GM12878 (cell line): ENCODE data around the gene REEP3. TPM values are rescaled to one million over a fixed set of nuclear protein-coding genes. Genes with fewer than 3 reads are reported as not detected.
A peak's percentile ranks its signal among the peaks of the same experiment; 100 is the strongest.

Experiments
- CEBPB ChIP-seq, 2 experiments: fragments of 150-350 bp in 1 of 2; IDR thresholded peaks; 2 replicates each; pipeline ENCODE4 v1.6.1; 2012 to 2014; ENCODE audit warnings: low read depth in 2 of 2, low read length in 2 of 2, borderline replicate concordance in 1 of 2, inconsistent platforms in 1 of 2
- CREB1 ChIP-seq: IDR thresholded peaks from 2 replicates; pipeline ENCODE4 v1.6.1; 2012; ENCODE audit warnings: low read depth, mild to moderate bottlenecking, inconsistent platforms
- EP300 ChIP-seq, 2 experiments: fragments of 150-350 bp in 1 of 2; IDR thresholded peaks; 2 replicates each; pipeline ENCODE4 v1.6.1; 2011 to 2012; ENCODE audit warnings: low read depth in 2 of 2, low read length in 2 of 2, borderline replicate concordance in 1 of 2, improper control_type of control experiment in 1 of 2, inconsistent platforms in 1 of 2; ENCODE audit not compliant: control insufficient read depth in 1 of 2
- ETV6 ChIP-seq, 2 experiments: fragments of 450-650 bp in 1 of 2; IDR thresholded peaks in 1 of 2; conservative IDR thresholded peaks in 1 of 2; 2 replicates each; pipeline ENCODE4 v1.6.1; 2014; ENCODE audit warnings: antibody characterized with exemption in 1 of 2, borderline replicate concordance in 1 of 2, low read depth in 1 of 2, mild to moderate bottlenecking in 1 of 2, moderate library complexity in 1 of 2
- IKZF2 ChIP-seq, 2 experiments: fragments of 450-650 bp; IDR thresholded peaks; 2 replicates each; pipeline ENCODE4 v1.6.1; 2017; ENCODE audit warnings: mild to moderate bottlenecking in 2 of 2, moderate library complexity in 2 of 2
- JUNB ChIP-seq: IDR thresholded peaks from 2 replicates; pipeline ENCODE4 v1.6.1; 2016; ENCODE audit warnings: antibody characterized with exemption, mild to moderate bottlenecking
- KDM1A ChIP-seq: fragments of 200-600 bp; sonication (generic); IDR thresholded peaks from 2 replicates; pipeline ENCODE4 v1.6.1; 2016; ENCODE audit warnings: borderline replicate concordance
- NFIC ChIP-seq: IDR thresholded peaks from 2 replicates; pipeline ENCODE4 v1.6.1; 2012; ENCODE audit warnings: low read depth, mild to moderate bottlenecking, inconsistent platforms, low read length, moderate library complexity
- NFYA ChIP-seq: IDR thresholded peaks from 2 replicates; pipeline ENCODE4 v1.6.1; 2011; ENCODE audit warnings: low read depth, mild to moderate bottlenecking, low read length, improper control_type of control experiment, borderline replicate concordance
- NR2C1 ChIP-seq: fragments of 450-650 bp; IDR thresholded peaks from 2 replicates; pipeline ENCODE4 v1.6.1; 2017; ENCODE audit warnings: antibody characterized with exemption, mild to moderate bottlenecking, moderate library complexity
- NR2C2 ChIP-seq: IDR thresholded peaks from 2 replicates; pipeline ENCODE4 v1.6.1; 2011; ENCODE audit warnings: borderline replicate concordance, low read depth; ENCODE audit not compliant: control insufficient read depth, insufficient read length
- NR2F1 ChIP-seq: fragments of 450-650 bp; conservative IDR thresholded peaks from 2 replicates; pipeline ENCODE4 v1.6.1; 2017; ENCODE audit warnings: mild to moderate bottlenecking
- WRNIP1 ChIP-seq: IDR thresholded peaks from 2 replicates; pipeline ENCODE4 v1.6.1; 2011; ENCODE audit warnings: low read depth, low read length, improper control_type of control experiment, borderline replicate concordance
- ZBED1 ChIP-seq: IDR thresholded peaks from 2 replicates; pipeline ENCODE4 v1.6.1; 2016; ENCODE audit warnings: borderline replicate concordance
- ZNF24 ChIP-seq: fragments of 450-650 bp; IDR thresholded peaks from 2 replicates; pipeline ENCODE4 v1.6.1; 2017; ENCODE audit warnings: antibody characterized with exemption, mild to moderate bottlenecking
- ZSCAN29 ChIP-seq: fragments of 450-650 bp; IDR thresholded peaks from 2 replicates; pipeline ENCODE4 v1.6.1; 2017; ENCODE audit warnings: mild to moderate bottlenecking, moderate library complexity
- polyA plus RNA-seq, 11 experiments: library from polyadenylated mRNA; depleted of rRNA in 4 of 11; unstranded in 6 of 11; stranded (reverse) in 5 of 11; fragments of >200 nt; fragmentation: Nextera tagmentation in 4 of 11; fragmentation: Illumina TruSeq in 1 of 11; extraction: Ambion mirVana in 4 of 11; extraction: Trizol in 1 of 11; gene quantifications; 1 replicate in 1 of 11; 2 replicates in 10 of 11; pipeline versions ENCODE4 v1.2.1 to v1.2.3, GENCODE V29; 2011 to 2016; ENCODE audit warnings: inconsistent platforms in 2 of 11, missing spikeins in 2 of 11, low read depth in 1 of 11
- total RNA-seq, 4 experiments: library from RNA; depleted of rRNA in 3 of 4; stranded (reverse); fragments of >200 nt in 3 of 4; fragmentation: Illumina TruSeq in 1 of 4; extraction: Trizol in 1 of 4; gene quantifications; 2 replicates each; pipeline versions ENCODE4 v1.2.1 to v1.2.3, GENCODE V29; 2013 to 2021
- TF ChIP-seq, protein P1 (sequence below): IDR thresholded peaks from 2 replicates; pipeline ENCODE4 v1.6.1; 2011; ENCODE audit warnings: borderline replicate concordance, low read depth, mild to moderate bottlenecking, moderate library complexity, low read length; ENCODE audit not compliant: insufficient read depth, poor library complexity, severe bottlenecking
- TF ChIP-seq, protein P2 (sequence below): fragments of 450-650 bp; conservative IDR thresholded peaks from 2 replicates; pipeline ENCODE4 v1.6.1; 2017; ENCODE audit warnings: mild to moderate bottlenecking, moderate library complexity
- TF ChIP-seq, protein P3 (sequence below): fragments of 450-650 bp; IDR thresholded peaks from 2 replicates; pipeline ENCODE4 v1.6.1; 2018; ENCODE audit warnings: borderline replicate concordance, mild to moderate bottlenecking; ENCODE audit not compliant: partially characterized antibody

Gene REEP3
- total and polyA plus RNA-seq, 10 of the 15 experiments (the other 5 are each of a cell fraction or from before 2014, with no cell fraction given): 4.9 to 25.9 (median 16.2) TPM

DNA sequence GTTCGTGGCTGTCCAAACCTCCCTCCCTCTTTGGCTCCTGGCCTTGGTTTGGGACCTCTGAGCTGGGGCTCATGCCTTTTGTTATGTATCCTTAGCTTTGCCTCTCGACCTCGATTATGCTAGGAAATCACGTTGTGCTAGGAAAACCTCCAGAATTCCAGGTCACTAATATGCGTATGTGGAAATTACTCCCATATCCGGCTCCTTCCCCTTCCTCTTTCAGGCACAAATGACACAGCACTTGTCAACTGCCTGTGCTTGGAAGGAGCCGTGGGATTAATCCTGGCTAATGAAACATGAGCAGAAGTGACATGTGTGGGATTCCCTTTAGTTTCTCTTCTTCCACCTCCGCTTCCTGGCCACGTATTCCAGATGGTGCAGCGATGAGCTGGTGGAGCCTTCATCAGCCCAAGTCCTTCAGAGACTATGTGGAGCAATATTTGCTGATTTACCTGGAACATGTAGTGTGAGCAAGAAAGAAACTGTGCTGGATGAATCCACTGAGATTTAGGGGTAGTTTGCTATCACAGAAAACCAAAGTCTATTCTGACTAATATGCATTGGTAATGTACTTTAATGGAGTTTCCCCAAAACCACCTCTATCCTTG is 149.2 kb downstream of the REEP3 start (continued):
- TF ChIP-seq CEBPB (IDR thresholded peaks at IDR 0.05; ENCODE audit: borderline replicate concordance in 1 of 2, low read depth in 2 of 2, low read length in 2 of 2) (no peak), ZNF24 (no peak), IKZF2 (IDR thresholded peaks at IDR 0.05) (no peak; a peak in 1 of 4 replicates), WRNIP1 (no peak), ZBED1 (no peak), NFIC (peak; percentile 95), NFYA (no peak), NR2C1 (no peak), ETV6 (conservative IDR thresholded peaks at IDR 0.05 in 1 of 2, IDR thresholded peaks at IDR 0.05 in 1 of 2; ENCODE audit: borderline replicate concordance in 1 of 2, low read depth in 1 of 2) (peak in 1 of 2 experiments; percentile 35; a peak in 1 of 4 replicates), JUNB (peak; percentile 98), KDM1A (no peak), ZSCAN29 (no peak), CREB1 (no peak), NR2C2 (no peak), NR2F1 (no peak), EP300 (IDR thresholded peaks at IDR 0.05; ENCODE audit: borderline replicate concordance in 1 of 2, control insufficient read depth in 1 of 2, low read depth in 2 of 2, low read length in 2 of 2) (no peak; a peak in 1 of 4 replicates)
- TF ChIP-seq, protein P1, sequence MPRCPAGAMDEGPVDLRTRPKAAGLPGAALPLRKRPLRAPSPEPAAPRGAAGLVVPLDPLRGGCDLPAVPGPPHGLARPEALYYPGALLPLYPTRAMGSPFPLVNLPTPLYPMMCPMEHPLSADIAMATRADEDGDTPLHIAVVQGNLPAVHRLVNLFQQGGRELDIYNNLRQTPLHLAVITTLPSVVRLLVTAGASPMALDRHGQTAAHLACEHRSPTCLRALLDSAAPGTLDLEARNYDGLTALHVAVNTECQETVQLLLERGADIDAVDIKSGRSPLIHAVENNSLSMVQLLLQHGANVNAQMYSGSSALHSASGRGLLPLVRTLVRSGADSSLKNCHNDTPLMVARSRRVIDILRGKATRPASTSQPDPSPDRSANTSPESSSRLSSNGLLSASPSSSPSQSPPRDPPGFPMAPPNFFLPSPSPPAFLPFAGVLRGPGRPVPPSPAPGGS: peak; percentile 84
- TF ChIP-seq, protein P2, sequence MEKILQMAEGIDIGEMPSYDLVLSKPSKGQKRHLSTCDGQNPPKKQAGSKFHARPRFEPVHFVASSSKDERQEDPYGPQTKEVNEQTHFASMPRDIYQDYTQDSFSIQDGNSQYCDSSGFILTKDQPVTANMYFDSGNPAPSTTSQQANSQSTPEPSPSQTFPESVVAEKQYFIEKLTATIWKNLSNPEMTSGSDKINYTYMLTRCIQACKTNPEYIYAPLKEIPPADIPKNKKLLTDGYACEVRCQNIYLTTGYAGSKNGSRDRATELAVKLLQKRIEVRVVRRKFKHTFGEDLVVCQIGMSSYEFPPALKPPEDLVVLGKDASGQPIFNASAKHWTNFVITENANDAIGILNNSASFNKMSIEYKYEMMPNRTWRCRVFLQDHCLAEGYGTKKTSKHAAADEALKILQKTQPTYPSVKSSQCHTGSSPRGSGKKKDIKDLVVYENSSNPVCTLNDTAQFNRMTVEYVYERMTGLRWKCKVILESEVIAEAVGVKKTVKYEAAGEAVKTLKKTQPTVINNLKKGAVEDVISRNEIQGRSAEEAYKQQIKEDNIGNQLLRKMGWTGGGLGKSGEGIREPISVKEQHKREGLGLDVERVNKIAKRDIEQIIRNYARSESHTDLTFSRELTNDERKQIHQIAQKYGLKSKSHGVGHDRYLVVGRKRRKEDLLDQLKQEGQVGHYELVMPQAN: no peak
- TF ChIP-seq, protein P3, sequence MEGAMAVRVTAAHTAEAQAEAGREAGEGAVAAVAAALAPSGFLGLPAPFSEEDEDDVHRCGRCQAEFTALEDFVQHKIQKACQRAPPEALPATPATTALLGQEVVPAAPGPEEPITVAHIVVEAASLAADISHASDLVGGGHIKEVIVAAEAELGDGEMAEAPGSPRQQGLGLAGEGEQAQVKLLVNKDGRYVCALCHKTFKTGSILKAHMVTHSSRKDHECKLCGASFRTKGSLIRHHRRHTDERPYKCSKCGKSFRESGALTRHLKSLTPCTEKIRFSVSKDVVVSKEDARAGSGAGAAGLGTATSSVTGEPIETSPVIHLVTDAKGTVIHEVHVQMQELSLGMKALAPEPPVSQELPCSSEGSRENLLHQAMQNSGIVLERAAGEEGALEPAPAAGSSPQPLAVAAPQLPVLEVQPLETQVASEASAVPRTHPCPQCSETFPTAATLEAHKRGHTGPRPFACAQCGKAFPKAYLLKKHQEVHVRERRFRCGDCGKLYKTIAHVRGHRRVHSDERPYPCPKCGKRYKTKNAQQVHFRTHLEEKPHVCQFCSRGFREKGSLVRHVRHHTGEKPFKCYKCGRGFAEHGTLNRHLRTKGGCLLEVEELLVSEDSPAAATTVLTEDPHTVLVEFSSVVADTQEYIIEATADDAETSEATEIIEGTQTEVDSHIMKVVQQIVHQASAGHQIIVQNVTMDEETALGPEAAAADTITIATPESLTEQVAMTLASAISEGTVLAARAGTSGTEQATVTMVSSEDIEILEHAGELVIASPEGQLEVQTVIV: no peak
